OCI-LY1 (cell line): ENCODE results near the gene NALCN.

ENCODE experiments used
- EZH2 ChIP-seq: fragments of 200-600 bp; sonication (generic), shearing (Covaris generic); IDR thresholded peaks from 2 replicates; pipeline ENCODE4 v1.8.0; 2017; ENCODE audit warnings: borderline replicate concordance, mixed run types, mild to moderate bottlenecking, antibody characterized with exemption, low read length, moderate library complexity, mixed read lengths
- TF ChIP-seq, protein P1 (sequence below): fragments of 200-600 bp; sonication (generic), shearing (Covaris generic); IDR thresholded peaks from 2 replicates; pipeline ENCODE4 v1.5.1; 2017; ENCODE audit warnings: mild to moderate bottlenecking, antibody characterized with exemption, low read length, moderate library complexity, mixed read lengths

- no peak for TF ChIP-seq EZH2
- TF ChIP-seq, protein P1, sequence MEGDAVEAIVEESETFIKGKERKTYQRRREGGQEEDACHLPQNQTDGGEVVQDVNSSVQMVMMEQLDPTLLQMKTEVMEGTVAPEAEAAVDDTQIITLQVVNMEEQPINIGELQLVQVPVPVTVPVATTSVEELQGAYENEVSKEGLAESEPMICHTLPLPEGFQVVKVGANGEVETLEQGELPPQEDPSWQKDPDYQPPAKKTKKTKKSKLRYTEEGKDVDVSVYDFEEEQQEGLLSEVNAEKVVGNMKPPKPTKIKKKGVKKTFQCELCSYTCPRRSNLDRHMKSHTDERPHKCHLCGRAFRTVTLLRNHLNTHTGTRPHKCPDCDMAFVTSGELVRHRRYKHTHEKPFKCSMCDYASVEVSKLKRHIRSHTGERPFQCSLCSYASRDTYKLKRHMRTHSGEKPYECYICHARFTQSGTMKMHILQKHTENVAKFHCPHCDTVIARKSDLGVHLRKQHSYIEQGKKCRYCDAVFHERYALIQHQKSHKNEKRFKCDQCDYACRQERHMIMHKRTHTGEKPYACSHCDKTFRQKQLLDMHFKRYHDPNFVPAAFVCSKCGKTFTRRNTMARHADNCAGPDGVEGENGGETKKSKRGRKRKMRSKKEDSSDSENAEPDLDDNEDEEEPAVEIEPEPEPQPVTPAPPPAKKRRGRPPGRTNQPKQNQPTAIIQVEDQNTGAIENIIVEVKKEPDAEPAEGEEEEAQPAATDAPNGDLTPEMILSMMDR = no peak
Measured at GRCh38 chr13:101218484-101218883, 197.8 kb downstream of the NALCN start.
